ENCODE measurements around the gene PLCH2. TPM values are rescaled to one million over a fixed set of nuclear protein-coding genes. Genes with fewer than 3 reads are reported as not detected.

PLCH2 gene
- total RNA-seq, 2 experiments from 2014 or later, result 1.4 to 2.2 TPM

DNA sequence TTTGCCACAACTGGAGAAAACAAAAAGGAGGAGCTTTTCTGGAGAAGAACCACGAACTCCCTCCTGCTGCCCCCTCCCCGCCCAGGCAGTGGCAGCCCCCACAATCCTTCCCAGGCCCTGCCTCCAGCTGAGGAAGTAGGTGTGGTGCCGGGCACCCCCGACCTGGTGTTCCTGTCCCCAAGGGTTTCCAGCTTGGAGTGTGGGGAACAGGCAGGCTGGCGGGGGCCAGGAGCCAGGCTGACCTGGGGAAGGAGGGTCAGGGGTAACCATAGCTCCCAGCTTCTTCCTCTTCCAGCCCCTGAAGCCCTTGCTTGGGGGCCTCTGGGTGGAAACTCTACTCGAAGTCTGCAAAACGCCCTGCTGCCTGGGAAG lies 58.2 kb downstream of the PLCH2 start:
- no peaks in the 10 kb centered on the region for H3K36me3 ChIP-seq (ENCODE audit: insufficient read depth, low read length)
- TF ChIP-seq EZH2phosphoT487 (IDR thresholded peaks at IDR 0.05; ENCODE audit: borderline replicate concordance, low read depth, low read length), result no peak
- TF ChIP-seq, protein P1, sequence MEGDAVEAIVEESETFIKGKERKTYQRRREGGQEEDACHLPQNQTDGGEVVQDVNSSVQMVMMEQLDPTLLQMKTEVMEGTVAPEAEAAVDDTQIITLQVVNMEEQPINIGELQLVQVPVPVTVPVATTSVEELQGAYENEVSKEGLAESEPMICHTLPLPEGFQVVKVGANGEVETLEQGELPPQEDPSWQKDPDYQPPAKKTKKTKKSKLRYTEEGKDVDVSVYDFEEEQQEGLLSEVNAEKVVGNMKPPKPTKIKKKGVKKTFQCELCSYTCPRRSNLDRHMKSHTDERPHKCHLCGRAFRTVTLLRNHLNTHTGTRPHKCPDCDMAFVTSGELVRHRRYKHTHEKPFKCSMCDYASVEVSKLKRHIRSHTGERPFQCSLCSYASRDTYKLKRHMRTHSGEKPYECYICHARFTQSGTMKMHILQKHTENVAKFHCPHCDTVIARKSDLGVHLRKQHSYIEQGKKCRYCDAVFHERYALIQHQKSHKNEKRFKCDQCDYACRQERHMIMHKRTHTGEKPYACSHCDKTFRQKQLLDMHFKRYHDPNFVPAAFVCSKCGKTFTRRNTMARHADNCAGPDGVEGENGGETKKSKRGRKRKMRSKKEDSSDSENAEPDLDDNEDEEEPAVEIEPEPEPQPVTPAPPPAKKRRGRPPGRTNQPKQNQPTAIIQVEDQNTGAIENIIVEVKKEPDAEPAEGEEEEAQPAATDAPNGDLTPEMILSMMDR (conservative IDR thresholded peaks at IDR 0.05; ENCODE audit: low read length), result no peak
- H3K4me1 ChIP-seq (ENCODE audit: insufficient read depth, low read length, poor library complexity, severe bottlenecking), result no peaks in the 10 kb centered on the region
- ChIA-PET CTCF (ENCODE audit: unreplicated experiment) (no interaction called here), POLR2A (no interaction called here)
- H4K20me1 ChIP-seq (ENCODE audit: insufficient read depth, low read length), result no peaks in the 10 kb centered on the region
- no peak overlapping the region for H3K27ac ChIP-seq (ENCODE audit: low read depth, low read length, poor library complexity, severe bottlenecking)
- no peaks in the 10 kb centered on the region for H3K9me2 ChIP-seq (ENCODE audit: insufficient read depth, low read length)
- no peak overlapping the region for H3K4me2 ChIP-seq (ENCODE audit: low read length)
- BruUV-seq (replicated peaks), result no TSS peak
- H3K4me3 ChIP-seq (ENCODE audit: low read depth, low read length, poor library complexity, severe bottlenecking), result no peak overlapping the region
- no peaks in the 10 kb centered on the region for H3K9me3 ChIP-seq (ENCODE audit: low read length)
- H2AFZ ChIP-seq (ENCODE audit: low read length), result no peak overlapping the region
- no peak for DNase-seq (ENCODE audit: low spot score)
- H3K79me2 ChIP-seq (ENCODE audit: insufficient read depth, low read depth, low read length), result no peaks in the 10 kb centered on the region
- intact Hi-C loops (cut with micrococcal nuclease; ENCODE audit: unreplicated experiment), result no loop called here

DNA sequence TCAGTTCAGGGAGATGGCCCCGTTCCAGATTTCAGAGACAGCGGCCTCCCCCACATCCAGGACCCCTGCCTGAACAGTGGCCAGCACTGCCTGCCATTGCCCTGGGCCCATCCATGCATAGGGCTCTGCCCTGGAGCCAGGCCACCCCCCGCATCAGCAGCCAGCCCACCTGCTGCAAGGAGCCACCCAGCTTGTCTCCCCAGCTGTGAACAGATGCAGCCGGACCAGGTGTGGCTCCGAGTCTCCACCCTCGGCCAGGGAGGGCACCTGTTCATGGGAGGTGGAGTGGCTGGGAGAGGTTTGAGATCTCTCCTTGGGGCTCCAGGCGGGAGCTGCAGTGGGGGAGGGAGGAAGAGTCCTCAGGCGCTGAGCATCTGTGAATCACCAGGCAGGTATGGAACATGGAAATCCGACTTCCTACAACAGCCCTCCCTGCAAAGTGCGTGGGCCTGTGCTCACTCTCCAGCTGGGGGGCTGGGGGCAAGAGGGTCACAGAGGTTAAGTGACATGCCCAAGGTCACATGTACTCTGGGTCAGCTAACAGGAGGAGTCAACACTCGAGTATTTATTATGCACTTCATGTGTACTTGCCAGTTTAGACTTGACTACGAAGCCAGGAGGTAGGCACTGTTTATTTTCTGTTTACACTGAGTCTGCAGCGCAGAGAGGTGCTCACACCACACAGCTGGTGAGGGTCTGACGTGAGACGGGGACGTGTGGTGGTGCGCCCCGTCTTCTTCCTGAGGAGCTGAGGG lies 58.8 kb downstream of the PLCH2 start:
- H3K9me3 ChIP-seq (ENCODE audit: low read length), result no peaks in the 10 kb centered on the region
- BruUV-seq (replicated peaks), result no TSS peak
- POLR2A ChIA-PET, result no interaction called here

DNA sequence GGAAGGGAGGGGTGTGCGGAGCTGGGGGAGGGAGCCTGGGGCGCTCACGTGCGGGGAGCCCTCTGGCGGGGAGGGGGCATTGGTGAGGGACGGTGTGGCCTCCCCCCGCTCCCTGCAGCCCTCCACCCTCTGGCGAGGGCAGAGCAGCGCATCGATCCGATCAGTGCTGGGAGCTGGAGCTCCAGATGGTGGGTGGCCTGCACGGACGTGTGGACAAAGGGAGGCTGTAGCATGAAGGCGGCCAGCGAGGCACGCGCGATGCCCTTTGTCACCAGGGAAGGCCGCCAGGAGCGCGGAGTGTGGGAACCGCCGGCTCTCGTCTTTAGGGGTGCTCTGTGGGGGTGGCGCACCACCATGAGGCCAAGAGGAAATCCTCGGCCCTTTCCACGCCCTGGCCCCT lies 59.4 kb downstream of the PLCH2 start:
- no peaks in the 10 kb centered on the region for H3K4me1 ChIP-seq (ENCODE audit: insufficient read depth, low read length, poor library complexity, severe bottlenecking)
- CTCF ChIA-PET (ENCODE audit: unreplicated experiment), result no interaction called here
- POLR2A ChIA-PET, result no interaction called here

More for the DNA sequence above, 58.8 kb downstream of the PLCH2 start:
- Histone ChIP-seq H3K27ac (ENCODE audit: low read depth, low read length, poor library complexity, severe bottlenecking) (no peak overlapping the region), H4K20me1 (ENCODE audit: insufficient read depth, low read length) (no peaks in the 10 kb centered on the region), H3K79me2 (ENCODE audit: insufficient read depth, low read depth, low read length) (no peaks in the 10 kb centered on the region), H3K4me2 (ENCODE audit: low read length) (no peak overlapping the region), H3K4me1 (ENCODE audit: insufficient read depth, low read length, poor library complexity, severe bottlenecking) (no peaks in the 10 kb centered on the region), H2AFZ (ENCODE audit: low read length) (no peak overlapping the region), H3K9me2 (ENCODE audit: insufficient read depth, low read length) (no peaks in the 10 kb centered on the region), H3K4me3 (ENCODE audit: low read depth, low read length, poor library complexity, severe bottlenecking) (no peak overlapping the region), H3K36me3 (ENCODE audit: insufficient read depth, low read length) (no peaks in the 10 kb centered on the region)
- TF ChIP-seq, protein P1 (conservative IDR thresholded peaks at IDR 0.05; ENCODE audit: low read length), result no peak
- TF ChIP-seq EZH2phosphoT487 (IDR thresholded peaks at IDR 0.05; ENCODE audit: borderline replicate concordance, low read depth, low read length), result no peak
- CTCF ChIA-PET (ENCODE audit: unreplicated experiment), result no interaction called here
- peak; percentile 15 for DNase-seq (ENCODE audit: low spot score)
- intact Hi-C loops (cut with micrococcal nuclease; ENCODE audit: unreplicated experiment), result no loop called here

More for the DNA sequence above, 59.4 kb downstream of the PLCH2 start:
- no peak for DNase-seq (ENCODE audit: low spot score)
- H3K9me3 ChIP-seq (ENCODE audit: low read length), result no peaks in the 10 kb centered on the region
- H3K9me2 ChIP-seq (ENCODE audit: insufficient read depth, low read length), result no peaks in the 10 kb centered on the region
- H2AFZ ChIP-seq (ENCODE audit: low read length), result no peak overlapping the region
- no TSS peak for BruUV-seq (replicated peaks)
- H3K79me2 ChIP-seq (ENCODE audit: insufficient read depth, low read depth, low read length), result no peaks in the 10 kb centered on the region
- no peak overlapping the region for H3K4me3 ChIP-seq (ENCODE audit: low read depth, low read length, poor library complexity, severe bottlenecking)
- intact Hi-C loops (cut with micrococcal nuclease; ENCODE audit: unreplicated experiment), result no loop called here
- H3K27ac ChIP-seq (ENCODE audit: low read depth, low read length, poor library complexity, severe bottlenecking), result no peak overlapping the region
- no peak overlapping the region for H3K4me2 ChIP-seq (ENCODE audit: low read length)
- no peak for TF ChIP-seq EZH2phosphoT487 (IDR thresholded peaks at IDR 0.05; ENCODE audit: borderline replicate concordance, low read depth, low read length)
- TF ChIP-seq, protein P1 (conservative IDR thresholded peaks at IDR 0.05; ENCODE audit: low read length), result no peak
- H3K36me3 ChIP-seq (ENCODE audit: insufficient read depth, low read length), result no peaks in the 10 kb centered on the region
- H4K20me1 ChIP-seq (ENCODE audit: insufficient read depth, low read length), result no peaks in the 10 kb centered on the region
